Trophoblast cell (in vitro differentiated cells and primary cell): ENCODE results near the gene ANAPC1.
A peak's percentile ranks its signal among the peaks of the same experiment; 100 is the strongest.
"Not testable (repeated sequence)": the region's sequence is repeated elsewhere in the genome, so short reads cannot be mapped to it uniquely, and the experiment has no call there.

ENCODE experiments used
- DNase-seq, 2 donors: peaks; one replicate each; pipeline ENCODE4 v3.0.0-alpha.2; 2016
- H2AFZ ChIP-seq: 2 replicates; pipeline ENCODE4 v1.6.1; 2013; ENCODE audit warnings: low read length, moderate library complexity, mild to moderate bottlenecking; ENCODE audit not compliant: insufficient read depth, poor library complexity
- H2AK5ac ChIP-seq: 2 replicates; pipeline ENCODE4 v1.6.1; 2013; ENCODE audit warnings: mild to moderate bottlenecking, low read length
- H2BK120ac ChIP-seq: 2 replicates; pipeline ENCODE4 v1.6.1; 2013; ENCODE audit warnings: low read length, mild to moderate bottlenecking, moderate library complexity; ENCODE audit not compliant: insufficient read depth, poor library complexity
- H2BK12ac ChIP-seq: 2 replicates; pipeline ENCODE4 v1.6.1; 2013; ENCODE audit warnings: mild to moderate bottlenecking, low read length, moderate library complexity
- H2BK5ac ChIP-seq: 2 replicates; pipeline ENCODE4 v1.6.1; 2013; ENCODE audit warnings: low read length, low read depth, moderate library complexity, mild to moderate bottlenecking; ENCODE audit not compliant: poor library complexity
- H3K14ac ChIP-seq: 2 replicates; pipeline ENCODE4 v1.6.1; 2013; ENCODE audit warnings: mild to moderate bottlenecking, low read length
- H3K18ac ChIP-seq: 2 replicates; pipeline ENCODE4 v1.6.1; 2013; ENCODE audit warnings: mild to moderate bottlenecking, low read length
- H3K23ac ChIP-seq: 2 replicates; pipeline ENCODE4 v1.6.1; 2013; ENCODE audit warnings: low read length
- H3K27ac ChIP-seq: 2 replicates; pipeline ENCODE4 v1.5.1; 2013; ENCODE audit warnings: low read depth, mild to moderate bottlenecking, inconsistent platforms, low read length, moderate library complexity
- H3K27me3 ChIP-seq: 2 replicates; pipeline ENCODE4 v1.6.1; 2013; ENCODE audit warnings: inconsistent platforms, mild to moderate bottlenecking, low read length, moderate library complexity; ENCODE audit not compliant: insufficient read depth
- H3K36me3 ChIP-seq, 2 experiments: 1 replicate in 1 of 2; 2 replicates in 1 of 2; pipeline ENCODE4 v1.6.1; 2013; ENCODE audit warnings: low read length in 2 of 2, mild to moderate bottlenecking in 2 of 2, moderate library complexity in 1 of 2; ENCODE audit not compliant: insufficient read depth in 2 of 2, control insufficient read depth in 1 of 2
- H3K4ac ChIP-seq: 2 replicates; pipeline ENCODE4 v1.6.1; 2013; ENCODE audit warnings: low read depth, mild to moderate bottlenecking, low read length, moderate library complexity
- H3K4me1 ChIP-seq, 2 experiments: 1 replicate in 1 of 2; 2 replicates in 1 of 2; pipeline ENCODE4 v1.6.1; 2013; ENCODE audit warnings: low read length in 2 of 2, mild to moderate bottlenecking in 2 of 2, moderate library complexity in 1 of 2; ENCODE audit not compliant: insufficient read depth in 2 of 2, control insufficient read depth in 1 of 2
- H3K4me2 ChIP-seq: 2 replicates; pipeline ENCODE4 v1.6.1; 2013; ENCODE audit warnings: inconsistent platforms, mild to moderate bottlenecking, low read length, moderate library complexity
- H3K4me3 ChIP-seq: 2 replicates; pipeline ENCODE4 v1.5.1; 2013; ENCODE audit warnings: mild to moderate bottlenecking, low read depth, low read length, inconsistent platforms
- H3K79me1 ChIP-seq: one replicate; pipeline ENCODE4 v1.6.1; 2013; ENCODE audit warnings: low read length
- H3K79me2 ChIP-seq: 2 replicates; pipeline ENCODE4 v1.6.1; 2013; ENCODE audit warnings: low read length, mild to moderate bottlenecking; ENCODE audit not compliant: control insufficient read depth, insufficient read depth, poor library complexity
- H3K9ac ChIP-seq: 2 replicates; pipeline ENCODE4 v1.6.1; 2013; ENCODE audit warnings: mild to moderate bottlenecking, low read length
- H3K9me3 ChIP-seq: 2 replicates; pipeline ENCODE4 v1.6.1; 2013; ENCODE audit warnings: low read depth, mild to moderate bottlenecking, control low read depth, inconsistent platforms, low read length; ENCODE audit not compliant: insufficient read depth
- H4K12ac ChIP-seq: 2 replicates; pipeline ENCODE4 v1.6.1; 2013; ENCODE audit warnings: low read depth, mild to moderate bottlenecking, low read length, moderate library complexity
- H4K8ac ChIP-seq: 2 replicates; pipeline ENCODE4 v1.6.1; 2013; ENCODE audit warnings: low read depth, mild to moderate bottlenecking, low read length, moderate library complexity
- H4K91ac ChIP-seq: one replicate; pipeline ENCODE4 v1.6.1; 2013; ENCODE audit warnings: low read depth, mild to moderate bottlenecking, low read length, moderate library complexity
- WGBS: extraction: QIAGEN DNeasy Blood & Tissue Kit; methylation state at CpG from one replicate; pipeline ENCODE4 v1.1.7; 2013; ENCODE audit warnings: missing lambda C conversion rate; ENCODE audit not compliant: insufficient read length, insufficient coverage; ENCODE audit errors: extremely low coverage; 5-methylcytosine and 5-hydroxymethylcytosine counted together

ANAPC1 gene

DNA sequence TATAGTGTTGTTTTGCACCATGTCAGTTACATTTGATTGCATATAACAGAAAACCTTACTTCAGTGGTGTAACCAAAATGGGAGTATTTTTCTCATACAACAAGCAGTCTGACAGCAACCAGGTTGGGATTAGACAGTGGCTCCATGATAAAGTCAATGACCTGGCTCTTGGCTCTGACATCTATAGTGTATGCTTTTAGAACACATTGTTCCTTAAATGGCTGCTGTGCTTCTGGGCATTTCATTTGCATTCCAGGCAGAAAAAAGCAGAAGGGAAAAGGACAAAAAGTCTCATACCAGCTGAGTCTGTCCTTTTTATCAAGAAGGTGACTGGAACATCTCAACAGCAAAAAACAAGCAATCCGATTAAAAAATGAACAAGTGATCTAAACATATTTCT, 24.6 kb upstream of the ANAPC1 start:
- Histone ChIP-seq H2AFZ (no peak overlapping the region), H3K23ac (no peak overlapping the region), H2BK5ac (no peak overlapping the region), H3K27me3 (no peaks in the 10 kb centered on the region), H3K9me3 (no peaks in the 10 kb centered on the region), H3K18ac (no peak overlapping the region), H3K4me3 (no peak overlapping the region), H3K4me1 (peaks cover 6 to 16% of the 10 kb centered on the region in 2 experiments), H2AK5ac (no peak overlapping the region), H2BK120ac (no peak overlapping the region), H2BK12ac (no peak overlapping the region), H3K79me2 (no peaks in the 10 kb centered on the region), H3K4me2 (no peak overlapping the region), H4K12ac (no peak overlapping the region), H3K9ac (no peak overlapping the region), H4K91ac (no peak overlapping the region), H3K27ac (peak overlapping the region; percentile 25), H3K14ac (no peak overlapping the region), H4K8ac (no peak overlapping the region), H3K79me1 (no peaks in the 10 kb centered on the region), H3K4ac (no peak overlapping the region), H3K36me3 (no peaks in the 10 kb centered on the region)
- no CpG with 5 or more reads among the region's 1 CpG for WGBS
- no peak for DNase-seq

DNA sequence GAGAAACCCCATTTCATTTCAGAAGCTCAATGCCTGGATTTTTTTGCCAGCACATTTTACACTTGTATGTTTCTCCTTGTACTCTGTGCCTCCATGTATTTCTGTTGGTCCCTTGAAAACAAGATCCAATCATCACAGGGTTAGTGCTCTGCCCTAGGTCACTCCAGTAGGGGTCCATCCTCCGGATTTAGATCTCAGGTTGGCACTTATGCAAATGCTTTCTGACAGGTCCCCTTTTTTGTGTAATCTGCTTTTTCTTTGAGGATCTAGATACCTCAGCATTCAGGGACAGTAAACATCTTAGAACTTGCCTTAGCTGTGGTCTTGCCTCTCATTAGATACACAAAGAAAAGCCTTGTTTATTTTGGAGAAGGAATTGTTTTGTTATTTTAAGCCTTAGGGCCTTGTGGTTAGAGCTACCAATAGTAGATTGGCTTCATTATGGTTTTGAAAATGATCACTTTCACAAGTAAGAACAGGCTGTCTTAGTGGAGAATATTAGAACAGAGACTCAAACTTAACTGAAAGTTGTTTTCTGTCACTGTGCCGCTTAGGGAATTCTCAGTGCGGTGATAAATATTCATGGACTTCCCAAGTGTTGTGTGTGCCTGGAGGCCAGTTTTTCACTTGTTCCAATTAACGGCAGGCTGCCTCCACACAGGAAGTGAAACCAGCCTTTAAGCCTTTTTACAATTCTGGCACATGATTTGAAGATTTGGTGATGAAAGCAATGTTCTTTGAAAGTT, 22.2 kb upstream of the ANAPC1 start:
- H3K4me1 ChIP-seq, result peaks cover 3 to 13% of the 10 kb centered on the region in 2 experiments
- H2BK5ac ChIP-seq, result no peak overlapping the region
- no peaks in the 10 kb centered on the region for H3K79me2 ChIP-seq
- no peaks in the 10 kb centered on the region for H3K36me3 ChIP-seq
- no peak overlapping the region for H3K23ac ChIP-seq
- no peak overlapping the region for H4K12ac ChIP-seq
- no peak overlapping the region for H3K18ac ChIP-seq
- H2AK5ac ChIP-seq, result no peak overlapping the region
- no peaks in the 10 kb centered on the region for H3K79me1 ChIP-seq
- DNase-seq, result peak in 1 of 2 donors; percentile 24
- H2BK120ac ChIP-seq, result no peak overlapping the region
- no peak overlapping the region for H3K4me3 ChIP-seq
- no peaks in the 10 kb centered on the region for H3K27me3 ChIP-seq
- no peak overlapping the region for H2AFZ ChIP-seq
- H3K4me2 ChIP-seq, result no peak overlapping the region
- no peak overlapping the region for H3K4ac ChIP-seq
- no peak overlapping the region for H4K8ac ChIP-seq
- H3K9ac ChIP-seq, result no peak overlapping the region
- no peak overlapping the region for H3K27ac ChIP-seq
- H2BK12ac ChIP-seq, result no peak overlapping the region
- no CpG with 5 or more reads among the region's 4 CpGs for WGBS
- H3K9me3 ChIP-seq, result no peaks in the 10 kb centered on the region
- no peak overlapping the region for H3K14ac ChIP-seq
- H4K91ac ChIP-seq, result no peak overlapping the region

DNA sequence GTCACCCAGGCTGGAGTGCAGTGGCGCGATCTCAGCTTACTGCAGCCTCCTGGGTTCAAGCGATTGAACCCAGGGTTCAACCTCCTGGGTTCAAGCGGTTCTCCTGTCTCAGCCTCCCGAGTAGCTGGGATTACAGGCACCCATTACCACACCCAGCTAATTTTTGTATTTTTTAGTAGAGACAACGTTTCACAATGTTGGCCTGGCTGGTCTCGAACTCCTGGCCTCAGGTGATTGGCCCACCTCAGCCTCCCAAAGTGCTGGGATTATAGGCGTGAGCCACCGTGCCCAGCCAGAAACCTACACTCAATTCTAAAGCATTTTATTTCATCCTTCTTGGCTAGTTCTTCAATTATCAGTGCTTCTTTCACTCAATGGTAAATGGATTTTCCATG, 21.5 kb upstream of the ANAPC1 start:
- not testable (repeated sequence) for H2AFZ ChIP-seq, H3K18ac ChIP-seq, H3K27me3 ChIP-seq, H3K79me2 ChIP-seq, H4K8ac ChIP-seq, H2BK5ac ChIP-seq, H3K79me1 ChIP-seq, H3K4ac ChIP-seq, DNase-seq, H3K23ac ChIP-seq, H2BK12ac ChIP-seq, H3K27ac ChIP-seq, H3K36me3 ChIP-seq, H3K9ac ChIP-seq, H4K91ac ChIP-seq, H3K14ac ChIP-seq, H3K9me3 ChIP-seq, H4K12ac ChIP-seq, H3K4me2 ChIP-seq, H3K4me3 ChIP-seq, H2BK120ac ChIP-seq, H2AK5ac ChIP-seq
- WGBS, result no CpG with 5 or more reads among the region's 9 CpGs
- peaks cover 3 to 13% of the 10 kb centered on the region in 2 experiments for H3K4me1 ChIP-seq

DNA sequence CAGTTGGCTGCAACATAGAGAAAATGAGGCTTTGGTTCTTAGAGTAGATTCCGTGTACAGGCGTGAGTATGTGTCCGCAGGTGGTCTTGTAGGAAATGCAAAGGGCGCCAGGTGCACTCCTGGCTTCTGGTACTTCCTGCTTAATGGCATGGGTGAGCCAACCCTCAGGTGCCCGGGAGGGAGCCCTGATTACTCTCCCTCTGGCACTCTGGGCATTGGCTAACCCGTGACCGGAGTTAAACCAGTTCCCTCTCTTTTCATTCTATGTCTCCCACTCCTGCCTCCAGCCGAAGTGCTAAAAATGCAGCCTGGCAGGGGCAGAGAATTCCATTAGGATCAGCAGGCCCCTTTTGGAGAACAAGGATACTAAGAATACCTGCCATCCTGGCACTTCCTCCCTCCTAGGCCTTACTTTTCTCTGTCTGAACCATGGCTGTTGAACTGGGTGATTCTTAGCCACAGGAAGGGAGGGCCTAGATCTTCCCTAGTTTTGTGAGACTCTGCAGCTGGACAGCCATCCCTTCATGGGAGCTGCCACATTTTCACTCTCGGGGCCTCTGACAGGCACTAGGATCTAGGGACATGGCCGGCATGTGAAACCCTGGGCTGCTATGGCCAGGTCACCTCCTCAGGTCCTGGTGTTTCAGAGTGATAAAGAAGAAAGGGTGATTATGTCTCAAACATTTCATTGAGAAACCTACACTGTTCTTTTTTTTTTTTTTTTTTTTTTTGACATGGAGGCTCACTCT, 20.9 kb upstream of the ANAPC1 start:
- no peak overlapping the region for H3K14ac ChIP-seq
- no CpG with 5 or more reads among the region's 10 CpGs for WGBS
- H3K4me3 ChIP-seq, result no peak overlapping the region
- H4K12ac ChIP-seq, result no peak overlapping the region
- H3K27me3 ChIP-seq, result no peaks in the 10 kb centered on the region
- peak overlapping the region; percentile 52 for H2BK12ac ChIP-seq
- H3K79me2 ChIP-seq, result no peaks in the 10 kb centered on the region
- H4K91ac ChIP-seq, result no peak overlapping the region
- DNase-seq, result no peak
- no peak overlapping the region for H3K4ac ChIP-seq
- H3K23ac ChIP-seq, result no peak overlapping the region
- no peak overlapping the region for H3K18ac ChIP-seq
- H3K79me1 ChIP-seq, result no peaks in the 10 kb centered on the region
- no peaks in the 10 kb centered on the region for H3K36me3 ChIP-seq
- H3K4me1 ChIP-seq, result peaks cover 3 to 13% of the 10 kb centered on the region in 2 experiments
- no peak overlapping the region for H2BK120ac ChIP-seq
- no peak overlapping the region for H4K8ac ChIP-seq
- H2BK5ac ChIP-seq, result no peak overlapping the region
- H3K9me3 ChIP-seq, result no peaks in the 10 kb centered on the region
- no peak overlapping the region for H2AFZ ChIP-seq
- H2AK5ac ChIP-seq, result no peak overlapping the region
- no peak overlapping the region for H3K27ac ChIP-seq
- no peak overlapping the region for H3K9ac ChIP-seq
- H3K4me2 ChIP-seq, result no peak overlapping the region
